NT2/D1 (cell line): Measurements from ENCODE around the gene OR6S1.

ENCODE experiments used
- SUZ12 ChIP-seq: IDR thresholded peaks from 2 replicates; pipeline ENCODE4 v1.6.1; 2011; ENCODE audit not compliant: insufficient read length, insufficient read depth; ENCODE audit errors: extremely low read depth
- ZNF274 ChIP-seq: IDR thresholded peaks from 2 replicates; pipeline ENCODE4 v1.6.1; 2011; ENCODE audit warnings: mild to moderate bottlenecking, low read depth, low read length

DNA sequence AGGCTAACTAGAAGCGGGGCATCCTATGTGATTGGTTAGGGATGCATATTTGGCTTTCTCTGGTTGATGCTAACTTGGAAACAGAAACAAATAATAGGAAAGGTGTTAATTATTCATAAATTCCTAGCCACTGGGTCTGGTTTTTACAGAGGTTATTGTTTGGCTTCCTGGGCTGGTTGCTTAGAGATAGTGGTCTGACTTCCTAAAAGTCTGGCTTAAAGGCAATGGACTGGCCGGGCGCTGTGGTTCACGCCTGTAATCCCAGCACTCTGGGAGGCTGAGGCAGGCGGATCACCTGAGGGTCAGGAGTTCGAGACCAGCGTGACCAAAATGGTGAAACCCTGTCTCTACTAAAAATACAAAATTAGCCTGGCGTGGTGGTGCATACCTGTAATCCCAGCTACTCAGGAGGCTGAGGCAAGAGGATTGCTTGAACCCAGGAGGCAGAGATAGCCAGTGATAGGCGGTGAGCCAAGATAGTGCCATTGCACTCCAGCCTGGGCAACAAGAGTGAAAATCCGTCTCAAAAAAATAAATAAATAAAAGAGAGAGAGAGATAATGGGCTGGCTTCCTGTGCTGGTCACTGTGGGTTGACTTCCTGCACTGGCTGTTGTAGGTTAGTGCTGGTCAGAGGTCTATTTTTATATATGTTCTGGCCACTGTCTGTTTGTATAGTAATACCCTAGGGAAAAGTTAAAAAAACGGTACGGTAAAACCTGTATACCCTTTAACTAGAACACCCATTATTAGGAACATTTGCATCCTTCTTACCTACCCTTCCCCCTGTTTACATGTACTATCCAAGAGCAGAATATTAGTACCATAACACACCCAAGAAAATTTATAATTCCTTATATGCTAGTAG is 24.1 kb downstream of the OR6S1 start:
- TF ChIP-seq ZNF274 (no peak), SUZ12 (no peak)
